Ascending aorta (tissue), 2 donors: ENCODE measurements around the gene EGFL7. TPM values are rescaled to one million over a fixed set of nuclear protein-coding genes. Genes with fewer than 3 reads are reported as not detected.
A peak's percentile ranks its signal among the peaks of the same experiment; 100 is the strongest.

Experiments used
- DNase-seq, 2 donors: peaks; one replicate each; pipeline ENCODE4 v3.0.0-alpha.2; 2019; ENCODE audit warnings: low spot score in 2 of 2
- H3K27ac ChIP-seq, 2 donors: fragments of 200-600 bp; sonication (generic); one replicate each; pipeline ENCODE4 v1.5.1; 2016 to 2017; ENCODE audit warnings: mild to moderate bottlenecking in 1 of 2
- H3K27me3 ChIP-seq: fragments of 200-600 bp; sonication (generic); one replicate; pipeline ENCODE4 v1.5.1; 2017
- H3K36me3 ChIP-seq, 2 donors: fragments of 200-600 bp; sonication (generic); one replicate each; pipeline ENCODE4 v1.5.1; 2016
- H3K4me1 ChIP-seq, 2 donors: fragments of 200-600 bp; sonication (generic); one replicate each; pipeline ENCODE4 v1.5.1; 2016 to 2017; ENCODE audit warnings: mild to moderate bottlenecking in 1 of 2
- H3K4me3 ChIP-seq, 2 donors: fragments of 200-600 bp; sonication (generic); one replicate each; pipeline ENCODE4 v1.5.1; 2016 to 2017; ENCODE audit warnings: mild to moderate bottlenecking in 1 of 2
- H3K9me3 ChIP-seq, 2 donors: fragments of 200-600 bp; sonication (generic); one replicate each; pipeline ENCODE4 v1.5.1; 2016
- CTCF ChIP-seq, 3 experiments: fragments of 200-600 bp in 2 of 3; fragments of 450-650 bp in 1 of 3; sonication (generic) in 2 of 3; IDR thresholded peaks; one replicate each; pipeline ENCODE4 v1.5.1; 2016 to 2019; ENCODE audit warnings: antibody characterized with exemption in 3 of 3, mild to moderate bottlenecking in 1 of 3, moderate library complexity in 1 of 3
- intact Hi-C: fragments of 100-400 bp; cut with DNase I; formaldehyde crosslinking; loops from one replicate; pipeline ENCODE4 v1.15.1; 2023
- total RNA-seq: library from RNA; depleted of rRNA; stranded (reverse); fragments of >200 nt; gene quantifications from one replicate; pipeline ENCODE4 v1.1.0, GENCODE V29; 2016

EGFL7 gene
- total RNA-seq, 1 donor from 2014 or later: 443 TPM

GRCh38 chr9:136650648-136651047 lies 12.1 kb upstream of the EGFL7 start:
- no peak overlapping the region for H3K4me3 ChIP-seq
- intact Hi-C loops: no loop called here
- DNase-seq: no peak
- H3K4me1 ChIP-seq: no peaks in the 10 kb centered on the region
- H3K27me3 ChIP-seq: no peaks in the 10 kb centered on the region
- no peak for TF ChIP-seq CTCF (IDR thresholded peaks at IDR 0.05)
- H3K36me3 ChIP-seq: no peaks in the 10 kb centered on the region
- H3K27ac ChIP-seq: no peak overlapping the region
- no peaks in the 10 kb centered on the region for H3K9me3 ChIP-seq

DNA sequence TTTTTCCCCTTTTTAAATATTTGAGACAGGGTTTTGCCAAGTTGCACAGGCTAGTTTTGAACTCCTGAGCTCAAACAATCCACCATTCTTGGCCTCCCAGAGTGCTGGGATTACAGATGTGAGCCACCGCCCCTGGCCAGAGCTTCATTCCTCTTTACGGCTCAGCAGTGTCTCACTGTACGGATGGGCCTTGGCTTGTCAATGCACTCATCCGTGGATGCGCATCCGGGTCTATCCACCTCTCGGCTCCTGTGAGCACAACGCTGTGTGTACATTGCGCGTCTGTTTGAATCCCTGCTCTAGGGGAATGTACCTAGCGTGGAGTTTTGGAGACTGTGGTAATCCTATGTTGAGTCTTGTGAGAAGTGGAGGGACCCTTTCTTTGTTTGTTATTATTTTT lies 10.9 kb upstream of the EGFL7 start:
- intact Hi-C loops: no loop called here
- no peaks in the 10 kb centered on the region for H3K4me1 ChIP-seq
- H3K36me3 ChIP-seq: no peaks in the 10 kb centered on the region
- H3K9me3 ChIP-seq: no peaks in the 10 kb centered on the region
- no peak for DNase-seq
- H3K27me3 ChIP-seq: no peaks in the 10 kb centered on the region
- no peak overlapping the region for H3K4me3 ChIP-seq
- H3K27ac ChIP-seq: no peak overlapping the region
- no peak for TF ChIP-seq CTCF (IDR thresholded peaks at IDR 0.05)

DNA sequence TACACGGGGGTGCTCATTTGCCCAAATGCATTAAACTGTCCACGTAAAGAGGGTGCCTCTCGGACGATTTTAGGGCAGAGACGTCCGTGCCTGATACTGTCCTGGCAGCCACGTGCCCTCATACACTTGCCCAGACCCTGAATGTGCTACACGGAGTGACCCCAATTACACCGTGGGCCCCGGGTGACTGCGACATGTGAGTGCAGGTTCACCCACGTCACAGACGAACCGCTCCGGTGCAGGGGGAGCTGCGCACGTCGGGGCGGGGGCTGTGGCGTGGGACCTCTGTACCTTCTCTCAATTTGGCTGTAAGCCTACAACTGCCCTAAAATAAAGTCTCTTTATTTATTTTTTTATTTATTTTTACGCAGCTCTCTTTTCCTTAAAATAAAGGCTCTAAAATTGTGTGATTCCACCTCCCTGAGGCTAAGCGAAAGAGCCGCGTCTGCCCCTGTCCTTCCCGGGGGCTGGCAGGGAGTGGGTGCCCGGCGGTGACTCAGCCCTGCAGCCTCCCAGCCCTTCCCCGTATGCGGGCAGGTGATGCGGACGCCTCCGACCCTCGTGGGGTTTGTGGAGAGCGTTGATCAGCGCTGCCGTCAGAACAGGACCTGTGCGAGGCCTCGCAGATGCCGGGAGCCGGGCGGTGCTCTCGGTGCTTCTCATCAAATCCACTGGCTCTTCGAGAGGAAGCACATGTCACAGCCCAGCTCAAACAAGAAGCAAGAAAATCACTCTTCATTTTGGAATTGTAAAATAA lies 9.2 kb upstream of the EGFL7 start:
- DNase-seq: no peak
- TF ChIP-seq CTCF (IDR thresholded peaks at IDR 0.05): no peak
- no peak overlapping the region for H3K27ac ChIP-seq

GRCh38 chr9:136654820-136655535 lies 7.7 kb upstream of the EGFL7 start:
- H3K9me3 ChIP-seq: no peaks in the 10 kb centered on the region
- peaks cover 10% of the 10 kb centered on the region for H3K27me3 ChIP-seq
- TF ChIP-seq CTCF (IDR thresholded peaks at IDR 0.05): no peak
- H3K4me1 ChIP-seq: no peaks in the 10 kb centered on the region
- peak overlapping the region in 1 of 2 donors; percentile 56 for H3K27ac ChIP-seq
- intact Hi-C loops: no loop called here
- H3K4me3 ChIP-seq: no peak overlapping the region
- DNase-seq: no peak
- no peaks in the 10 kb centered on the region for H3K36me3 ChIP-seq

More for the DNA sequence above, 9.2 kb upstream of the EGFL7 start:
- H3K36me3 ChIP-seq: no peaks in the 10 kb centered on the region
- H3K4me3 ChIP-seq: no peak overlapping the region
- no peaks in the 10 kb centered on the region for H3K4me1 ChIP-seq
- intact Hi-C loops: no loop called here
- H3K9me3 ChIP-seq: no peaks in the 10 kb centered on the region
- peaks cover 10% of the 10 kb centered on the region for H3K27me3 ChIP-seq

GRCh38 chr9:136655536-136656182 lies 7.1 kb upstream of the EGFL7 start:
- intact Hi-C loops: no loop called here
- H3K27me3 ChIP-seq: peaks cover 10% of the 10 kb centered on the region
- no peaks in the 10 kb centered on the region for H3K36me3 ChIP-seq
- no peak for DNase-seq
- peak overlapping the region in 1 of 2 donors; percentile 56 for H3K27ac ChIP-seq
- H3K4me3 ChIP-seq: no peak overlapping the region
- no peaks in the 10 kb centered on the region for H3K4me1 ChIP-seq
- TF ChIP-seq CTCF (IDR thresholded peaks at IDR 0.05): no peak
- no peaks in the 10 kb centered on the region for H3K9me3 ChIP-seq
